ENCODE results near the gene PLA2R1. TPM values are rescaled to one million over a fixed set of nuclear protein-coding genes. Genes with fewer than 3 reads are reported as not detected.

Gene PLA2R1
- total RNA-seq, 1 experiment from 2014 or later, result 5.7 TPM

- TF ChIP-seq TCF7L2 (IDR thresholded peaks at IDR 0.05; ENCODE audit: low read depth, low read length), result no peak
- TF ChIP-seq POLR2AphosphoS5 (IDR thresholded peaks at IDR 0.05; ENCODE audit: low read depth, low read length), result no peak
- no peak for TF ChIP-seq SIN3A (IDR thresholded peaks at IDR 0.05; ENCODE audit: borderline replicate concordance, insufficient read depth, low read depth, low read length)
- peak; percentile 60 for TF ChIP-seq CTCF (IDR thresholded peaks at IDR 0.05)
- CTCF ChIA-PET, result no interaction called here
- in situ Hi-C loops (cut with HindIII; ENCODE audit: low pct_unique_long_range_greater_than_20kb, low sequenced_read_pairs), result no loop called here
These were observed 23.2 kb upstream of the PLA2R1 start for GRCh38 chr2:160085662-160086061.

GRCh38 chr2:160077912-160078810 is 15.7 kb upstream of the PLA2R1 start:
- ChIA-PET CTCF (no interaction called here), POLR2A (interaction anchor here (0.5 kb wide), 1 partner anchor 358 kb away, joined by 6 read pairs; no protein-coding TSS in a partner anchor)
- no peaks in the 10 kb centered on the region for H3K9me3 ChIP-seq (ENCODE audit: control insufficient read depth, insufficient read depth, low read depth, low read length)
- no peak for DNase-seq (ENCODE audit: low read depth, low spot score)
- ATAC-seq, result no peak
- no peaks in the 10 kb centered on the region for H3K36me3 ChIP-seq (ENCODE audit: control insufficient read depth, insufficient read depth, low read length)
- in situ Hi-C loops (cut with HindIII; ENCODE audit: low pct_unique_long_range_greater_than_20kb, low sequenced_read_pairs), result no loop called here
- intact Hi-C loops (cut with micrococcal nuclease; ENCODE audit: unreplicated experiment), result no loop called here
- TF ChIP-seq TCF7L2 (IDR thresholded peaks at IDR 0.05; ENCODE audit: low read depth, low read length) (no peak), CTCF (IDR thresholded peaks at IDR 0.05) (no peak), SIN3A (IDR thresholded peaks at IDR 0.05; ENCODE audit: borderline replicate concordance, insufficient read depth, low read depth, low read length) (no peak), REST (IDR thresholded peaks at IDR 0.05; ENCODE audit: insufficient read depth in 1 of 2, low read depth in 2 of 2, low read length in 1 of 2) (no peak)
- no peak overlapping the region for H3K27ac ChIP-seq (ENCODE audit: low read length)
- H3K4me1 ChIP-seq (ENCODE audit: control insufficient read depth, insufficient read depth, low read length), result no peaks in the 10 kb centered on the region
- no TSS peak for BruUV-seq (replicated peaks)
- no peaks in the 10 kb centered on the region for H3K27me3 ChIP-seq (ENCODE audit: control insufficient read depth, insufficient read depth, low read length)
- H3K4me3 ChIP-seq (ENCODE audit: low read depth in 2 of 2, low read length in 2 of 2), result no peak overlapping the region

More at GRCh38 chr2:160085662-160086061, 23.2 kb upstream of the PLA2R1 start:
- no peak for ATAC-seq
- no TSS peak for BruUV-seq (replicated peaks)
- Histone ChIP-seq H3K9me3 (ENCODE audit: control insufficient read depth, insufficient read depth, low read depth, low read length) (peaks cover 13% of the 10 kb centered on the region; the same call in 1 of the 2 replicates), H3K4me3 (ENCODE audit: low read depth in 2 of 2, low read length in 2 of 2) (no peak overlapping the region), H3K27ac (ENCODE audit: low read length) (no peak overlapping the region), H3K27me3 (ENCODE audit: control insufficient read depth, insufficient read depth, low read length) (no peaks in the 10 kb centered on the region), H3K4me1 (ENCODE audit: control insufficient read depth, insufficient read depth, low read length) (no peaks in the 10 kb centered on the region), H3K36me3 (ENCODE audit: control insufficient read depth, insufficient read depth, low read length) (no peaks in the 10 kb centered on the region)
- POLR2A ChIA-PET, result no interaction called here
- intact Hi-C loops (cut with micrococcal nuclease; ENCODE audit: unreplicated experiment), result no loop called here
- DNase-seq (ENCODE audit: low read depth, low spot score), result no peak

Measured in Panc1 (cell line).